GM12864 (cell line): Measurements from ENCODE around the gene PAX5.

Experiments used
- DNase-seq: peaks from one replicate; pipeline ENCODE4 v3.0.0-alpha.2; 2011; ENCODE audit warnings: low read depth
- H3K4me3 ChIP-seq: 2 replicates; pipeline ENCODE4 v1.5.1; 2011; ENCODE audit warnings: mild to moderate bottlenecking, low read depth, low read length, control low read depth
- TF ChIP-seq, protein P1 (sequence below): IDR thresholded peaks from 2 replicates; pipeline ENCODE4 v1.5.1; 2011; ENCODE audit warnings: low read depth, mild to moderate bottlenecking, moderate library complexity, low read length, control low read depth, inconsistent platforms; ENCODE audit errors: missing control alignments

PAX5 gene

DNA sequence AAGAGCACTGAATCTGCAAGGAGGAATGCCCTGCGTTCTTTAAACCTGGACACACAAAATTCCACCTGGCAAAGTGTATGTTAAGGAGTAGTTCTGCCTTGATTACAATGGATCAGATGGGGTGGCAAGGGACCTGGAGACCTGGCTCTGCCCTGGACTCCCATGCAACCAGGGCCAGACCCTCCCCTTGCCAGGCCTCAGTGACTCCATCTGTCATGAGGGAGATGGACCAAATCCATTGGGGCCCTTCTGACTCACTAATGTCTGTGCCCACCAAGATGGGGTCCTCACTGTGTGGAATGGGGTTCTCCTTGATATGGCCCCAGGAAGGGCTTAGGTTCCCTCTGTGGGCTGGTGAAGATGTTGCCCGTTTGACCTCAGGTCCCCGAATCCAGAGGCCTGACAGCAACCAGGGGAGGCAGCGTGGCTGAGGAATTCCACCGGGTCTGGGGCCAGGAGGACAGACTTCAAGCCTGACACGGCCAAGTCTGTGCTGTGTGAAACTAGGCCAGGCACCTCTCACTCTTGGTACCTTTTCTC, 100.3 kb downstream of the PAX5 start:
- no peak overlapping the region for H3K4me3 ChIP-seq
- no peak for DNase-seq
- TF ChIP-seq, protein P1, sequence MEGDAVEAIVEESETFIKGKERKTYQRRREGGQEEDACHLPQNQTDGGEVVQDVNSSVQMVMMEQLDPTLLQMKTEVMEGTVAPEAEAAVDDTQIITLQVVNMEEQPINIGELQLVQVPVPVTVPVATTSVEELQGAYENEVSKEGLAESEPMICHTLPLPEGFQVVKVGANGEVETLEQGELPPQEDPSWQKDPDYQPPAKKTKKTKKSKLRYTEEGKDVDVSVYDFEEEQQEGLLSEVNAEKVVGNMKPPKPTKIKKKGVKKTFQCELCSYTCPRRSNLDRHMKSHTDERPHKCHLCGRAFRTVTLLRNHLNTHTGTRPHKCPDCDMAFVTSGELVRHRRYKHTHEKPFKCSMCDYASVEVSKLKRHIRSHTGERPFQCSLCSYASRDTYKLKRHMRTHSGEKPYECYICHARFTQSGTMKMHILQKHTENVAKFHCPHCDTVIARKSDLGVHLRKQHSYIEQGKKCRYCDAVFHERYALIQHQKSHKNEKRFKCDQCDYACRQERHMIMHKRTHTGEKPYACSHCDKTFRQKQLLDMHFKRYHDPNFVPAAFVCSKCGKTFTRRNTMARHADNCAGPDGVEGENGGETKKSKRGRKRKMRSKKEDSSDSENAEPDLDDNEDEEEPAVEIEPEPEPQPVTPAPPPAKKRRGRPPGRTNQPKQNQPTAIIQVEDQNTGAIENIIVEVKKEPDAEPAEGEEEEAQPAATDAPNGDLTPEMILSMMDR = no peak

DNA sequence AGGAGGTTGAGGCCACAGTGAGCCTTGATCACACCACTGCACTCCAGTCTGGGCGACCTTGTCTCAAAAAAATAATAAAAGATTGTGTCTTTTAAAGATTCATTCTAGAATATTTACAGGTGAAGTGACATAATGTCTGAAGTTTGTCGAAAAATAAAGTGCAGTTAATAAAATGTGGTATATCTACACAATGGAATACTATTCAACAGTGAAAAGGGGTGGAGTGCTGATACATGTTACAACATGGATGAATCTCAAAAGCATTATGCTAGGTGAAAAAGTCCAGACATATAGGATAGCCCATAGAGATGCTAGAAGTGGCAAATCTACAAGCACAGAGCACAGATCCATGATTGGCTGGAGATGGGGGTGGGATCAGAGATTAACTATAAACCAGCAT, 101.9 kb downstream of the PAX5 start:
- TF ChIP-seq, protein P1 = no peak
- H3K4me3 ChIP-seq = no peak overlapping the region
- DNase-seq = no peak

DNA sequence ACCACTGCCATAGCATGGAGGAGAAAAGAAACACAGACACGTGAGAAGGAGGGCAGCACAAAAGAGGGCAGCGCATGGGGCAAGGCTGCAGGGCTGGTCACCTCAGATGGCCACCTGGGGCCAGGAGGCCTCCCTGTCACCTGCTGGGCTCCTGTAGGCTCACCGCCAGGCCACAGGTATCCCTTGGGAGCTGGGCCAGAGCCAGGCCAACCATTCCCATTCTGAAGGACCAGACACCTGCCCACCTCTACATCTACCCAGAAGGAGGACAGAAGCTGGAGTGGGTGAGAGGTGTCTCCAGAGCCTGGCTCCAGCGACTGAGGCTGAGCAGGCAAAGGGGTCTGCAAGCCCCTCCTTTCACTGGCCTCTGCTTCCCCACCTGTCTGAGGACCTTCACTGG, 103.1 kb downstream of the PAX5 start:
- H3K4me3 ChIP-seq = no peak overlapping the region
- DNase-seq = no peak
- TF ChIP-seq, protein P1 = no peak

DNA sequence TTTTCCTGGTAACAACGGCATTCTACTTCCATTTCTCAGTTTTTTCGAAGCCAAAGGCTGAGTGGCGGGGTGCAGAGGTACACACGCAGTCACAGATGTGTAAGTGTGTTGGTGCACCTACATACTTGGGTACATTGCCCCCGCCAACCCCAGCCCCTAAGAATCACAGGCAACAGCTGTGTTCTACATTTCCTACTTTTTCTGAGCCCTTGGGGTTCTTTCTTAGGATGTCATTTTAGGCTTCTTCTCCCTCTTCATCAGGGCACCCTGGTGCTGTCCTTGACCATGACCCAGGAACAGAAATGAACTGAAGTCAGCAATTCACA, 104.8 kb downstream of the PAX5 start:
- H3K4me3 ChIP-seq = no peak overlapping the region
- no peak for DNase-seq
- TF ChIP-seq, protein P1 = no peak

DNA sequence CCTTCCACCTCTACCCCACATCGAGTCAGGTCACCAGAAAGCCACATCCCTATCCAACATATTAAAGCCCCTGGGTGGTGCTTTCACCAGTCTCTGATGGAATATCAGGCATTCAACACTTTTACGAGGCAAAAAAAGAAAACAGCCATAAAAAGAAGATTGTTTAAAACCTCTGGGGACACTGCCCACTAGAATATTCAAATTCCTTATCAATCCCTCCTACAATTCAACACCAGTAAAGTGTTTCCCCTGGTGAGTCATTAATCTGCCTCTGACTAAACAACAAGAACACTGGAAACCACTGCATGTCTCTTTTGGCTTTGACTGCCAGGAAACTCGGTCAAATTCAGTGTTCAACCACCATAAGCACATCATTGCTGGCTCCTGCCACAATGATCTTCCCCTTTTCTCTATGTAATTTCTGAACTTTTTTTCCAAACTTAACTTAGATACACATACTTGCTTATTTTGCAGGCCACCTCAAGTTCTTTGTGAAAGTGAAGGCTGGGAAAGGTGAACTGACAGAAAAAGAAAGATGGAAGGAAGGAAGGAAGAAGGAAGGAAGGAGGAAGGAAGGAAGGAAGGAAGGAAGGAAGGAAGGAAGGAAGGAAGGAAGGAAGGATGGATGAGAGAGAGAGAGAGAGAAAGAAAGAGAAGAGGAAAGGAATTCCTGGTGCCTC, 105.3 kb downstream of the PAX5 start:
- DNase-seq = no peak
- TF ChIP-seq, protein P1 = no peak
- no peak overlapping the region for H3K4me3 ChIP-seq

DNA sequence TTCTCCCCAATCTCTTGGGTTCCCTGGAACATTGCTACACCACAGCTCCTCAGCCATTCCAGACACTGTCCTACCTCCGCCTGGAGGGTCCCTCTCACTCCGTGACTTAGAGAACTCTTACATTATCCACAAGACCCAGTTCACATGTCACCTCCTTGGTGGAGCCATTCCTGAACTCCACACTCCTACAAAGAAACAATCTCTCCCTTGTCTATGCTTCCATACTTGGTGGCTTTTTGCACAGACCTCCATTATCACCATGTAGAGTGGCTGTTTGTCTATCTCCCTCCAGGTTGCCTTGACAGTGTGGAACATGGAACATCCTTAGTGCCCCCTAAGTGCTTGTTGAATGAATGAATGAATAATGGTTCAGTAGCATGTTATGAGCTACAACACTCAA, 105.9 kb downstream of the PAX5 start:
- no peak for DNase-seq
- TF ChIP-seq, protein P1 = no peak
- no peak overlapping the region for H3K4me3 ChIP-seq
